ENCODE data around the gene NLRP6.
A peak's percentile ranks its signal among the peaks of the same experiment; 100 is the strongest.
"Not testable (repeated sequence)": the region's sequence is repeated elsewhere in the genome, so short reads cannot be mapped to it uniquely, and the experiment has no call there.

Gene NLRP6

GRCh38 chr11:279966-280705, 1.9 kb downstream of the NLRP6 start:
- peak; percentile 59 to 70 for DNase-seq (ENCODE audit: low read depth in 1 of 2, low spot score in 1 of 2)
- in situ Hi-C loops (cut with HindIII; ENCODE audit: low pct_unique_long_range_greater_than_20kb, low sequenced_read_pairs), result no loop called here
- TF ChIP-seq JUND (IDR thresholded peaks at IDR 0.05; ENCODE audit: low read depth), result no peak

- in situ Hi-C loops (cut with HindIII; ENCODE audit: low pct_unique_long_range_greater_than_20kb, low sequenced_read_pairs), result no loop called here
- TF ChIP-seq JUND (IDR thresholded peaks at IDR 0.05; ENCODE audit: low read depth), result no peak
- no peak for DNase-seq (ENCODE audit: low read depth in 1 of 2, low spot score in 1 of 2)
These were observed 2.7 kb downstream of the NLRP6 start for GRCh38 chr11:280706-281485.

GRCh38 chr11:281486-282161, 3.4 kb downstream of the NLRP6 start:
- no peak for DNase-seq (ENCODE audit: low read depth in 1 of 2, low spot score in 1 of 2)
- in situ Hi-C loops (cut with HindIII; ENCODE audit: low pct_unique_long_range_greater_than_20kb, low sequenced_read_pairs), result no loop called here
- TF ChIP-seq JUND (IDR thresholded peaks at IDR 0.05; ENCODE audit: low read depth), result no peak

- no peak for TF ChIP-seq JUND (IDR thresholded peaks at IDR 0.05; ENCODE audit: low read depth)
- in situ Hi-C loops (cut with HindIII; ENCODE audit: low pct_unique_long_range_greater_than_20kb, low sequenced_read_pairs), result no loop called here
- DNase-seq (ENCODE audit: low read depth in 1 of 2, low spot score in 1 of 2), result no peak
These were observed 4.0 kb downstream of the NLRP6 start for GRCh38 chr11:282171-282570.

GRCh38 chr11:282630-283360, 4.6 kb downstream of the NLRP6 start:
- no peak for TF ChIP-seq JUND (IDR thresholded peaks at IDR 0.05; ENCODE audit: low read depth)
- in situ Hi-C loops (cut with HindIII; ENCODE audit: low pct_unique_long_range_greater_than_20kb, low sequenced_read_pairs), result no loop called here
- DNase-seq (ENCODE audit: low read depth in 1 of 2, low spot score in 1 of 2), result no peak

GRCh38 chr11:283405-284104, 5.3 kb downstream of the NLRP6 start:
- TF ChIP-seq JUND (IDR thresholded peaks at IDR 0.05; ENCODE audit: low read depth), result no peak
- DNase-seq (ENCODE audit: low read depth in 1 of 2, low spot score in 1 of 2), result no peak
- in situ Hi-C loops (cut with HindIII; ENCODE audit: low pct_unique_long_range_greater_than_20kb, low sequenced_read_pairs), result no loop called here

- in situ Hi-C loops (cut with HindIII; ENCODE audit: low pct_unique_long_range_greater_than_20kb, low sequenced_read_pairs), result no loop called here
- DNase-seq (ENCODE audit: low read depth in 1 of 2, low spot score in 1 of 2), result peak in 1 of 2 experiments; percentile 0
- TF ChIP-seq JUND (IDR thresholded peaks at IDR 0.05; ENCODE audit: low read depth), result no peak
These were observed 6.2 kb downstream of the NLRP6 start for GRCh38 chr11:284105-285020.

- in situ Hi-C loops (cut with HindIII; ENCODE audit: low pct_unique_long_range_greater_than_20kb, low sequenced_read_pairs), result no loop called here
- no peak for TF ChIP-seq JUND (IDR thresholded peaks at IDR 0.05; ENCODE audit: low read depth)
- DNase-seq (ENCODE audit: low read depth in 1 of 2, low spot score in 1 of 2), result peak in 1 of 2 experiments; percentile 0
These were observed 7.0 kb downstream of the NLRP6 start for GRCh38 chr11:285021-285893.

- peak in 1 of 2 experiments; percentile 1 for DNase-seq (ENCODE audit: low read depth in 1 of 2, low spot score in 1 of 2)
- in situ Hi-C loops (cut with HindIII; ENCODE audit: low pct_unique_long_range_greater_than_20kb, low sequenced_read_pairs), result no loop called here
- TF ChIP-seq JUND (IDR thresholded peaks at IDR 0.05; ENCODE audit: low read depth), result no peak
These were observed 7.7 kb downstream of the NLRP6 start for GRCh38 chr11:285894-286220.

- in situ Hi-C loops (cut with HindIII; ENCODE audit: low pct_unique_long_range_greater_than_20kb, low sequenced_read_pairs); DNase-seq (ENCODE audit: low read depth in 1 of 2, low spot score in 1 of 2): not testable (repeated sequence)
These were observed 9.0 kb downstream of the NLRP6 start for GRCh38 chr11:286977-287820.
